Islet of Langerhans (tissue), 1 donor: Measurements from ENCODE around the gene KCNG4.

ENCODE experiments used
- FAIRE-seq: peaks from one replicate; lab custom pipeline; 2011; peaks lifted over from hg19 to GRCh38; lab: Jason Lieb, UNC

The KCNG4 gene, protein sequence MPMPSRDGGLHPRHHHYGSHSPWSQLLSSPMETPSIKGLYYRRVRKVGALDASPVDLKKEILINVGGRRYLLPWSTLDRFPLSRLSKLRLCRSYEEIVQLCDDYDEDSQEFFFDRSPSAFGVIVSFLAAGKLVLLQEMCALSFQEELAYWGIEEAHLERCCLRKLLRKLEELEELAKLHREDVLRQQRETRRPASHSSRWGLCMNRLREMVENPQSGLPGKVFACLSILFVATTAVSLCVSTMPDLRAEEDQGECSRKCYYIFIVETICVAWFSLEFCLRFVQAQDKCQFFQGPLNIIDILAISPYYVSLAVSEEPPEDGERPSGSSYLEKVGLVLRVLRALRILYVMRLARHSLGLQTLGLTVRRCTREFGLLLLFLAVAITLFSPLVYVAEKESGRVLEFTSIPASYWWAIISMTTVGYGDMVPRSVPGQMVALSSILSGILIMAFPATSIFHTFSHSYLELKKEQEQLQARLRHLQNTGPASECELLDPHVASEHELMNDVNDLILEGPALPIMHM

DNA sequence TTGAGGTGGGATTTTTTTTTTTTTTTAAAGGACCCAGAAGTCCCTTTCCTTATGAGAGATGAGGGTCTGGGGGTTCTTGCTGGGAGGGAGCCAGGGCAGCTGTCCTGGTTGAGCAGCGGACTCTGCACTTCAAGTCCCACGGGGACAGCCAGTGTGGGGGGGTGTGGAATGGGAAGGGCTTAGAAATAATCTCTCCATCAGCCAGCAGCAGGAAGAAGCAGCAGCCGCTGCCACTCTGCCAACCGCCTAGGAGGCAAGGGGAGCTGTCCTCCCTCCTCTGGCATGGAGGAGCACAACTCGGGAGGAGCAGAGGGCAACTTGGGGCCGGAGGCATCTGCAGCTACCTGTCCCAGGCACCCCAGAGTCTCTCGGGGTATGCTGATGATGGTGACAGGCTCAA is at the start of gene KCNG4:
KCNG4 (minus strand) TSS at position 104 of the 400 bp plus-strand sequence. CDS start 2,527 bp downstream, outside the sequence.
- no peak for FAIRE-seq

DNA sequence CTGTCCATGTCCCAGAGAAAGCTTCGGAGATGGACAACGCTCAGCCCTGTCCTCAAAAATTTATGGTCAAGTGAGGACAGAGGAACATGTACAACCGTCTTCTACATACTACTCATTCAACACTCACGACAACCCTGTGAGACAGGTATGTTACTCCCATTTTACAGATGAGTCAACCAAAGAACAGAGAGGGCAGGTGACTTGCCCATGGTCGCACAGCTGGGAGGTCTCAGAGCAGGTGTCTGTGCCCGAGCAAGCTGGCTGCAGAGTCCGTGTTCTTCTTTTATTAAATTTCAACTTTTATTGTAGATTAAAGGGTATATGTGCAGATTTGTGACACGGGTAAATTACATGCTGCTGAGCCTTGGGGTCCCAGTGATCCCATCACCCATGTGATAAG is 49.1 kb upstream of the KCNG4 start:
- FAIRE-seq = no peak

DNA sequence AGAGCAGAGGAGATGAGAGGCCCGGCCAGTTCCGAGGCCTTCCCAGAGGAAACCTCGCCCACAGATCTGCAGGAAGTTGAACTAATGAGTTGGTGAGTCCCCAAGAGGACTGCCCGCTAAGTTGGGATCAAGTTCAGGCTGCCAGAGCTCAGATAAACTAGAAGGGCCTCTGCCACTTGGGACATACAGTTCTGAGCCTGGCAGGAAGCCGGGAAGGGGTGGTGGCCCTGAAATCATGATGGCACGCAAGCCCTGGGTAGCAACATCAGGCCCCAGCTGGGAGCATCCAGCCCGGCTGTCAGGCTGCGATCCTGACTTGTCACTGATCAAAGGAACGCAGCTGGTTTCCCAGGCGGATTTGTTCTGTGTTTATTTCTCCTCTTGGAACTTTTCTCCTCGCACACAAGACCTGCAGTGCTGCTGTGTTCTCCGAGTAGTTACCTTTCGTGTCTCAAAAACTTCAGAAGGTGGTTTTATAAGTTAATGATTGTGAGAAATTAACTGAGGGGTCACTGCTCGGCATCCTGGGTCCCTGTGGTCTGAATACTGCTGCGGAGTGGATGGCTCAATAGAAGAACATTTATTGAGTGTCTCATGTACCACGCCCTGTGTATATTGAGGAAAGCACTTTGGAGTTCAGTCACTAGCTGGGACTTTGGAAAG is 46.9 kb upstream of the KCNG4 start:
- FAIRE-seq = no peak

DNA sequence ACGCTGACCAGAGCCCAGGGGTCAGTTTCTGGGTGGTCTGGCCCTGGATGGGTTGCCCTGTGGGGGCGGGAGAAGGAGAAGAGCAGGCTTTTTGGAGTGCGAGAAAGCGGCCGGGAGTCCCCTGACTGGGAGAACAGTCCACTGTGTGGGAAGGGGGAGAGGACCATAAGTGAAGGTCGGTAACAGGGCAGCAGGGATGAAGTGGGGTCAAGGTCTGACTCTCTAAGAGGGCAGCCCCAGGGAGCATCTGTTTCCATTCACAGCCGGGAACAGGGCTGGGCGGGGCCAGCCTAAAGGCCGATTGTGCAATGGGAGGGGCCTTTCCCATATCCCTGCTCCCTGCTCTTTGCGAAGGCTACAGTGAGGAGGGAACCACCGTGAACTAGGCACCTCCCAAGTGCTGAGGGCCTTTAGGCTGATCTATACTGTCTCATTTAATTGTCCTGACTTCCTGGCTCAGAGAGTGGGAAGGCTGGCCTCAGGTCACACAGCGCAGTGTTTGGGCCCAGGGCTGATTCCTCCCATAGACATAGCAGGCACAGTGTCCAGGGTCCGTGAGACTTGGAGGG is 44.4 kb upstream of the KCNG4 start:
- no peak for FAIRE-seq

DNA sequence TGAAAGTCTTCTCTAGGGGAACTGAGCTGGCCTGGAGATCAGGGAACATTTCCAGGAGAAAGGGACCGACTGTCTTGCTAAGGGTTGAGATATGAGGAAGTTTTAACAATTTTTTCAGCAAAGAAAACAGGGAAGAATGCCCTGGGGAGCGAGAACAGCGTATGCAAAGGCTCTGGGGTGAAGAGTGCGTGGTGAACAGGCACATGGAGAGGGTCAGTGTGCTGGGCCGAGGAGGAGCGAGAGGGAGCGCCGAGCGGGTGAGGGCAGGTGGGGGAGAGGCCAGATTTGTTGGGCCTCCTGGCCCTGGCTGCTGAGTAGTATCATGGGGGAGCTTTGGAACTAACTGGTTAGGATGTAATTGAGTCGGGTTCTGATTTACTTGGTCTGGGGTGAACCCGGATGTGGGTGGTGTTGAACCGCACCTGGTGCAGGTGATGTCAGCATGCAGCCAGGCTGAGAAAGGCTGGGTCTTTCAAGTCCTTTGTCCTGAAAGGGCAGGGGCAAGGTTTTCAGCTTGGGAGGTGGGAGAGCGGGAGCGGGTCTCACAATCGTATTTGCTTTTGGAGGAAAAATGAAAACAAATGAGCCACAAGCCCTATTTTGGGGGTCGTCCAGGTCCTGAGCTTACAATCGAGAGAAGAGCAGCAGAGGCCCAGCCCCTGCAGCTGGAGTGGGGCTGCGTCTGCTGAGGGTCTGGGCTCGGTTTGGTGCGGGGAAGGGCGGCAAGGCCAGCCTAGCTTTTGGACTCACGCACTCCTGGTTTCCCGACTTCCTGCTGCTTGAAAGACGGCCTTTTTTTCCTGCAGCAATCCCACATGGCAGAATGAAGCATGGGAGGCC is 43.7 kb upstream of the KCNG4 start:
- no peak for FAIRE-seq

DNA sequence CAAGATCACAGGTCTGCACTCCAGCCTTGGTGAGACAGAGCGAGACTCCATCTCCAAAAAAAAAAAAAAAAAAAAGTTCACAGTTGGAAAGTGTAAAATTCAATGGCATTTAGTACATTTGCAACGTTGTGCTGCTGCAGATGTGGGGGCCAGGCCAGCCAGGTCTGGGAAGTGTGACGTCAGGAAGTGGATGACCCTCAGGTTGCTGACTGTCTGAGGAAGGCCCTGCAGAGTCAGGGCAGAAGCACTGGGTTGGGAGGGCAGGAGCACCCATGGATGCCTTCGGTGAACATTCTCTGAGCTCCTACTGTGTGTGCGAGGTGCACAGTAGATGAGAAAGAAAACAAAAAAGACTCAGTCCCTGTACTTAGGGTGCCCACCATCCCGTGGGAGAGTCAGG is 42.7 kb upstream of the KCNG4 start:
- FAIRE-seq = no peak

DNA sequence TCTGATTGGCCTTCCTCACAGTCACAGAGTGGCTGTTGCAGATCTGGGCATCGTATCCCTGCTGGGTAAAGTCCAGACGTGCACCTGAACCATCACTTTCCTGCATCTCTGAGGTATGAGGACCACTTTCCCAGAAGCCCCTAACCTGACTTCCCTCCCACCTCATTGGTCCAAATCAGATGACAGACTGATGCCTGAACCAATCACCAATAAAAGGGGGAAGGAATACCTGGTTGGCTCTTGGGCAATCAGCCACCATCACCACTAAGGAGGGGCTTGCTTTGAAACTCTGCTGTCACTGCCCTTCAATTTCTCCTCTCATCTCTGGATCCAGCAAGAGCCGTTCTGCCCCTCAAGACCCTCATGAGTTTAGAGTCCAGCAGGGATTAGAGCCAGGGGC is 41.3 kb upstream of the KCNG4 start:
- FAIRE-seq = no peak

DNA sequence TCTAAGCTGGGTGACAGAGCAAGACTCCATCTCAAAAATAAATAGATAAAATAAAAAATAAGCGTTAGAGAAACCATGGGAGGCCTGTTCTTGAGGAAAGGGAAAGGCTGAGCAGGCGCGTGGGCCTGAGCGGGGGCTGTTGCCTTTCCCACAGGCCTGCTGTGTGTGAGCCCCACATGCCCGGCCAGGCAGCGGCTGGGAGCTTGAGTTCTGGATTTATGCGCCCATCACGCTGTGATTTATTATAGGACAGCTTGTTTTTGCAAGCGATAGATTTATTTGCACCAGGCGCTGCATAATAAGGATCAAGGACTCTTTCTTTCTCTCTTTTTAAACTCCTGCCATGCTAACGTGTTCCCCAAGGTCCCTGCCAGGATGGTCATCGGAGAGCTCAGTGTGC is 40.1 kb upstream of the KCNG4 start:
- no peak for FAIRE-seq

DNA sequence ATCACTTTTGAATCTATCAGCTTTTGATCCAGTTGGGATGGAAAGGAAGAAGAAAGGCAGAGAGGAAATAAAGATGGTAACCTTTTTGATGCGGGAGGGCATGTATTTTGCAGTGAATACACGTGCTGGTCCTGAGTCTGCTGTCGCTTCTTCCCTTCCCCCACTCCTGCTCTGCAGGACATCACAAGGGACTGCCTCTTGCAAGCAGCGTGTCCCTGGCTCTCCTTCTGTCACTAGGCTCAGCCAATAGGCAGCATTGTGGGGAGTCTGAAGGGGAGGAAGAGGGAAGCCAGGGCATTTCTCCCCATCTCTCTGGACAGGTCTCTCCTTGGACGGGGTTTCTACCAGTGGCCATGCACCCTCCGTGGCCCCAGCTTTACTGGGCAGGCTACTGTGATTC is 39.2 kb upstream of the KCNG4 start:
- FAIRE-seq = no peak

DNA sequence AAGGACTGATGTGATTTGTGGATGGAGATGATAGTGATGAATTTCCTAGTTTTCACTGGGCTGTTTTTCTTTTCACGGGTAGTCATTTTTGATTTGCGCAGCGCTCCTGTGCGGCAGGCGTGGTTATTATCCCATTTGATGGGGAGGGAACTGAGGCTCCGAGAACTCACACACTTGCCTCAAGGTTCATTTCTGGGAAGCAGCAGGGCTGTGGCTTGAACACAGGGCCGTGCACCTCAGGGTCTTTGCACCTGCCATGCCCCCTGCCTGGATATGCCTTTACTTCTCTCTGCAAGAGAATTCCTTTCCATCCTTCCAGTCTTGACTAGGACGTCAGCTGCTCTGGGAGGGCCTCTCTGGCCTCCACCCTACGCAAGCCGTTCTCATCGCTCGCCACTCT is 38.5 kb upstream of the KCNG4 start:
- FAIRE-seq = no peak

DNA sequence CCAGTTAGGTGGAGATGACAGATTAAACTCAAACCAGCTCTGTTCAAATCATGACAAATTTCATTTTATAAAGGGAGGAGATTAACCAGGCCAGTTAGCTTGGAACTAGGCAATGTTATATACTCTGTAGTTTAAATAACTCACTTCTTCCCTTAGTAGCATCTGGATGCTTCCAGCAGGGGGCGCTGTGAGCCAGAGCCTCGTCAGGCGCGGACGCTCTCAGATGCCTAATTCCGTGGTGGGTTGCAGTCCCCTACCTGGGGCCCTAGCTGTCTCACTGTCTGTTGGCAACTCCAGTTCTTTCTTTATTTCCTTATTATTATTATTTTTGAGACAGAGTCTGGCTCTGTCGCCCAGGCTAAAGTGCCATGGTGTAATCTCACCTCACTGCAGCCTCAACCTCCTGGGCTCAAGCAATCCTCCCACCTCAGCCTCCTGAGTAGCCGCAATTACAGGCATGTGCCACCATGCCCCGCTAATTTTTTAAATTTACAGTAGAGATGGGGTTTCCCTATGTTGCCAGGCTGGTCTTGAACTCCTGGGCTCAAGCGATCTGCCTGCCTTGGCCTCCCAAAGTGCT is 37.5 kb upstream of the KCNG4 start:
- no peak for FAIRE-seq

DNA sequence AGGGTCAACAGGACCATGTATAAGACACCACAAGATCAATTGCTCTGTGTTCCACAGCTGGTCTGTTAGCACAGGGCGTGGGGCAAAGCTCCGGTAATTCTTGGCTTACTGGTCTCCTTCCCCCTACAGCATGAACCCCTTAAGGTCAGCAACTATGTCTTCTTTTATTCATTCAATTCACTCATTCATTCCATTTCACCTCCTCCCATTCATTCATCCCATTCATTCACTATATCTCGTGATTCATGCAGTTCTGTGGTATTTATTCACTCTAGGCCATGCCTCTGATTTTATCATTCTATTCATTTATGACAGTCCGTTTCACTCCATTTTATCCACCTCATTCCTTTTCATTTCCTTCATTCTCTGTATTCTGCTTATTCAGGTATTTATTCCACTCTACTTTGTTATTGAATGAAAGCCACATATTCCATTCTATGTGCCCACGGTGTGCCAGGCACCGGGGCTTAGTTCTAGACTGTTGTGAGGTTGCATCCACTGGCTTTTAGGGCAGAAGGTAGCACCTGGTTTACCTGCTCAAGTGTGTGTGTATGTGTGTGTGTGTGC is 35.9 kb upstream of the KCNG4 start:
- no peak for FAIRE-seq

DNA sequence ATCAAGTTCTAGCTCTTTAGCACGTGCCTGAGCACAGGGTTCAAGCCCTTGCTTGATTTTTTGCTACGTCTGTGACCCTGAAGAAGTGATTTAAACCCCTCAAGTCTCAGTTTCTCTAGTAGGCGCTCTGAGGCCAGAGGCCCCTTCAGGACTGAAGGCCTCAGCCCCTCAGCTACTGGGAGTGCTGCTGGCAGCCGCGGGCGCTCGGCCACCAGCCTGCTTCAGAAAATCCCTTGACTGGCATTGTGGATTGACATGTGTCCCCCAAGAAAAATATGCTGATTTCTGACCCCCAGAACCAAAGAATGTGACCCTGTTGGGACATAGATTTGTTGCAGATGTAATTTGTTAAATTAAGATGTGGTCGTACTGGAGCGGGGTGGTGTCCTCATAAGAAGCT is 34.7 kb upstream of the KCNG4 start:
- no peak for FAIRE-seq

DNA sequence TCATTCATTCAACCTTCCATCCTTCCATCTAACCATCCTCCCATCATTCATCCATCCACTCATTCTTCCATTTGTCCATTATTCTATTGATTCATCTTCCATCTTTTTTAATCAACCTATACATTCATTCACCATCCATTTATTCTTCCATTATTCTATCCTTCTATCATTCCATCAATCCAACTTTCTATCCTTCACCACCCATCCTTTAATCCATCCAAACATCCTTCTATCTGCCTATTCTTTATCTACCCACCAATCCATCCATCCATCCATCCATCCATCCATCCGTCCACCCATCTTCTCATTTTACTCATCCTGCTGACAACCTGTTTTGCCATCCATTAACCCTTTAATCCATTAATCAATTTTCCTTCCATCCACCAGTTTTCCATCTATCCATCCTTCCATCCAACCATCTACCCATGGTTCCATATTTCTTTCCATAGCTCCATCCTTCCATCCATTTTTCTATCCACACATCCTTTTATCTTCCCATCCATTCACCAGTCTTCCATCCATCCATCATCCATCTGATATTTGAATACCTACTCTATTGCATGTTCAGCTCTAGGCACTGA is 33.0 kb upstream of the KCNG4 start:
- FAIRE-seq = no peak

DNA sequence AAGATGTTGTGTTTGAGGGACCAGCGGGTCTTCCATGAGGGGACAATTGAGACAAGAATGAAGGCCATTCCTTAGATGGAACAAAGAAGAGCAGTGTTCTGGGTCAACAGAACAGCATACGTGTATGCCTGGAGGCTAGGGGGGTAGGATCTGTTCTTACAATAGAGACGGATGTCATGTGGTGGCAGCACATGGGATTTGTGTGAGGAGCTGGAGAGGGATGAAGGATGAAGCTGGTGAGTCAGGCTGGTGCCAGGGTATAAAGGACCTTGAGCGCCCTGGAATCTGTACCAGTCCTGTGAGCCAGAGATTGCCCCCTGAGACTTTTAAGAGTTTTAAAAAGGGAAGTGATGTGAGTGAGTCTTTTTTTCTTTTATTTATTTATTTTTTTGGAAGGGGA is 32.1 kb upstream of the KCNG4 start:
- no peak for FAIRE-seq

DNA sequence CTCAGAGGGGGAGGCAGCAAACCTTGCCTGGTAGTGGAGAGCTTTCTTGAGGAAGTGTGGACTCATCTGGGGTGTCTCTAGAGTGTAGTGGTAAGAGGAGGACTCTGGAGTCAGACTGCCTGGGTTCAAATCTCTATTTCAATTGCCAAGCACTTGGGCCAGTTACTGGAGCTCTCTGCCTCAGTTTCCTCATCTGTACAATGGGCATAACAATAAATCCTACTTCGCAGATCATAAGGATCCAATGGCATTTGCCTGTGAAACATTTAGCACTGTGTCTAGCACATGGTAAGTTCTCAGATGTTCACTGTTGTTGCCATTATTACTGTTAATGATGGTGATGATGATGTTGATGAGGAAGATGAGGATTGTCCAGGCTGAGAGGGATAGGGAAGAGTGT is 31.2 kb upstream of the KCNG4 start:
- FAIRE-seq = no peak

DNA sequence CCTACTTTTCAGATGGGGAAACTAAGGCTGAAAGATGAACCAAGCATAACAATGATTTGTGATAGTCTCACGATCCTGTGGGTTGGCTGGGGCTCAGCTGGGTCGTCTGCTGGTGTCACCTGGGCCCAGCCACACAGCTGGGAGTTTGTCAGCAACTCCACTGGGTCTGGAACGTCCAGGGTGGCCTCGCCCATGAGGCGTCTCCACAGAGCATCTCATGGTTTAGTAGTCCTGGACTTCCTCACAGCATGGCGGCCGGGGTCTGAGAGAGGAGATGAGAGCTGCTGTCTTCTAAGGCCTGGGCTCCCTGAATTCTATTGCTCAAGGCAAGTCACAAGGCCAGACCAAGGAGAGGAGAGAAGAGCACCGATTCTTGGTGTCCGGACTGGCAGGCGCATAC is 30.7 kb upstream of the KCNG4 start:
- FAIRE-seq = no peak

DNA sequence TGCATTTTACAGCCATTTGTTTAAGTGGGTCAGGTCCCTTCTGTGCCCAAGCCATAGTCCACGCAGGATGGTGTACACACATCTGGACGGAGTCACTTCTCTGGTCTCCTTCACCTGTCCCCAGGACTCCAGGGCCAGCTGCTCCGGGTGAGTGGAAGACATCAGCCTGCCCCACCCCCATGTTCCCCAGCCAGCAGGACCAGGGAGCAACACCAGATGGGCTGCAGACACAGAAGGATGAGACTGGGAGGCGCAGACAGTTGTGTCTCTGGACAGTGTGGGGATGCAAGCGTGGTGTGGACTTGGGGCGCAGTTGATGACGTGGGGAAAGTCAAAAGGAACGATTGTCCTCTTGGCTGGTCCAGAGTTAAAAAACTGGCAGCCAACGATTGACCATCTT is 30.3 kb upstream of the KCNG4 start:
- FAIRE-seq = no peak

DNA sequence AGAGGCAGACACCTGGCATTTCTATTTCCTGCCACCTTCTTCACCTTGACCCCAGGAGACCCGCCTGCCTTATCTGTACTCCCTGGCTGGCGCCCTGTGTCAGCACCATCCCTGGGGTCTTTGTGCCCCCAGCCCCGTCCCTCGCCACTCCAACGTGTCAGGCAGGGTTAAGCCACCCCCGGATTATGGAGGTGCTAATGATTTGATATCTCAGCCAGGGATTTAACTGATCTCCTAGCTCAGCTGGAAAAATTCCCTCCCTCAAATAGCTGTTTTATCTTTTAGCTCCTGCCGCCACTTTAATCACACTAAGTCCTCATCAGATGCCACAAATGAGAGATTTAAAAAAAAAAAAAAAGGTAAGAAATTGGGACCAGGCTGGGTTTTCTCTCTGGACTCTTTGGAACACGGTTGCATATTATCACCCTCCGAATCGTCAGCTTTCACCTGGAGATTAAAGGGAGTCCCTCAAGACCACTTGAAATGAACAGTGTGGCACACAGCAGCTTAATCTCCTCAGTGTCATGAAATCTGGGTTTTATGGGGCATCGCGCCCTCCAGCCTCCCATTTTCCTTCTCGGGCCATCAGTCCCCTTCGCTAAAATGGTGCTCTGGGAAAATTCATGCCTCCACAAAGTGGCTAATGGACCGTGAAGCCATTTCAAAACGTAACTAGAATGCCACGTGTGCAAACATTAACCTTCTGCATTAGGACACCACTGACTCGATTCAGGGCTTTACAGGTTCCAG is 28.7 kb upstream of the KCNG4 start:
- FAIRE-seq = no peak

DNA sequence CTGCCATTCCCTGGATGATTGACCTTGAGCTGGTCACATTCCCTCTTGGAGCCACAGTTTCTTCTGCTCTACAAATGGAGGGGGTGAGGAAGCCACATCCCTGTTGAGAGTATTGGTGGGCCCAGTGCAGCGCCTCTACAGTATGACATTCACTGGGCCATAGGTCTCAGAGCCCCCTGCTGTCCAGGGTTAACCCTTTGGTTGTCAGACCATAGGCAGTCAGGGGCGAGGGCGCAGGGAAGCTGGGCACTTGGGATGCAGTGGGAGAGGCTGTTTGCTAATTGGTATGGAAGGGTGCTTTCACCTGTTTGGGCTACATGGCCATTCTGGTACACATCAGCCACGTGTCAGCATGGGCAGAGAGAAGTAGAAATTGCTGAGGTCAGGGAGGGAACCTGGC is 27.6 kb upstream of the KCNG4 start:
- FAIRE-seq = no peak

DNA sequence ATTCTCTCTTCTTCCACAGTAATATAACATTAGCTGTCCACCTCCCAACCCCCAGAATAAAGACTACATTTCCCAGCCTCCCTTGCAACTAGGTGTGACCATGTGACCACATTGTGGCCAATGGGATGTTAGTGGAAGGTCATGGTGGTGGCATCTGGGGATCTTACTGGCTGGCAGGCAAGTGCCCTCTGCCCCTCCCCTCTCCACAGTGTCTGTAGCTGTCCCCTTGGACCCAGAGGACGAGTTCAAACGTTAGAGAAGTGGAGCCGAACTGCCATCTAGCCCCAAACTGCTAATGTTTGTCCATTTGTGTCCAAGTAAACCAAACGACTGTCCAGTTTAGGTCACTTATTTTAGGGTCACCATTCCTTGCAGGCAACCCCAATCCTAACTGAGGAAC is 26.6 kb upstream of the KCNG4 start:
- no peak for FAIRE-seq
